ENCODE data around the gene LRRC4B. TPM values are rescaled to one million over a fixed set of nuclear protein-coding genes. Genes with fewer than 3 reads are reported as not detected.

The LRRC4B gene
- total RNA-seq, 4 donors from 2014 or later: 0.59 to 3.0 (median 1.6) TPM

DNA sequence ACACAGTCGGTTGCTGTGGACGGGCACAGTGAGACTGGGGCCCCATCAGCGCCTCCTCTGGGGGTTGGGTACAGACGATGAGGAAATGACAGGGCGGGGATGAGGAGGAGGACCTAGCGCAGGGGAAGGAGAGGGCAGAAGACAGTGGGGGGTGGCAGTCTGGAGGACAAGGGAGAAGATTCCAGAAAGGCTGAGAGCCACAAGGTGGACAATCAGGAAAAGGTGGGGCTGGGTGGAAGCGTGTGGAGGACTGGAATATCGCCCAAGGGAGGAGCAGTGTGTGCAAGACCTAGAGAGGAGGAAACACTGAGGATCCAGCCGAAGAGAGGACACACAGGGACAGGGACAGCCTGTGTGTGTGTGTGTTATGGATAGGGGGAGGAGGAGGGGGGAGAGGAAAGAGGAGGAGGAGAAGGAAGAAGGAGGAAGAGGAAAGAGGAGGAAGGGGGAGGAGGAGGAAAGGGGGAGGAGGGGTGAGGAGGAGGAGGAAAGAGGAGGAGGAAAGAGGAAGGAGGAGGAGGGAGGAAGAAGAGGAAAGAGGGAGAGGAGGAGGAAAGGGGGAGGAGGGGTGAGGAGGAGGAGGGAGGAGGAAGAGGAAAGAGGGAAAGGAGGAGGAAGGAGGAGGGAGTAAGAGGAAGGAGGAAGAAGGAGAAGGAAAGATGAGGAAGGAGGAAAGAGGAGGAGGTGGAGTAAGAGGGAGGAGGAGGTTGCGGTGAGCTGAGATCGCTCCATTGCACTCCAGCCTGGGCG lies 75.8 kb downstream of the LRRC4B start:
- H3K27me3 ChIP-seq: no peaks in the 10 kb centered on the region
- H3K27ac ChIP-seq: no peak overlapping the region
- peaks cover 3 to 12% of the 10 kb centered on the region in 2 donors for H3K4me1 ChIP-seq
- no peak for DNase-seq
- no peak overlapping the region for H3K4me3 ChIP-seq (replicated peaks in 1 of 3)
- no peaks in the 10 kb centered on the region for H3K36me3 ChIP-seq
- TF ChIP-seq POLR2A (IDR thresholded peaks at IDR 0.05): no peak
- no peak for TF ChIP-seq CTCF (IDR thresholded peaks at IDR 0.05)
- no peaks in the 10 kb centered on the region for H3K9me3 ChIP-seq
- 10 to 28% methylated on average over 9 to 12 of the region's 12 CpGs for WGBS, 2 donors
- intact Hi-C loops (cut with DNase I): no loop called here

DNA sequence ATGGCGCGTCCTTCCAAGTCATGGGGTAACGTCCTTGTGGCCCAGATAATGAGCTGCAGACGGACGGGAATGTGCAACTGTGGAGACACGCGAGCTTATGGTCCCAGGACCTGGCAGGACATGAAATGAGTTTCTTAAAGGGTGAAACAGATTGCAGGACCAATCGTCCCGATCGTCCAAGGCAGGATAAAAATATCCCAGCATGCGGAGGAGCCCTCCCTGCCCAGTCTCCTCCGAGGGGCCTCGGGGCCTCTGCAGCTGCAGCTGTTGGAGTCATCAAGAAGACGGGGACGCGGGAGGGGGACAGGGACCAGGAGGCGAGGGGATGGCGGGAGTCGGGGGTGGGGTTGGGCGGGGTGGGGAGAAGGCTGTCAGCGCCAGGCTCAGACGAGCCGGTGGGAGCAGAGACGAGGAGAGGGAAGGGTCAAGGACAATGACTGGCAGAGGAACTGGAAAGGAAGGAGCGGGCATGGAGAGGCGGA lies 77.2 kb downstream of the LRRC4B start:
- no peaks in the 10 kb centered on the region for H3K36me3 ChIP-seq
- H3K9me3 ChIP-seq: no peaks in the 10 kb centered on the region
- no peak overlapping the region for H3K4me3 ChIP-seq (replicated peaks in 1 of 3)
- intact Hi-C loops (cut with DNase I): no loop called here
- TF ChIP-seq POLR2A (IDR thresholded peaks at IDR 0.05) (no peak), CTCF (IDR thresholded peaks at IDR 0.05) (no peak)
- no peak for DNase-seq
- H3K27me3 ChIP-seq: no peaks in the 10 kb centered on the region
- H3K4me1 ChIP-seq: peaks cover 0 to 6% of the 10 kb centered on the region in 2 donors
- WGBS, 2 donors: 54 to 56% methylated on average over 26 of the region's 26 CpGs
- H3K27ac ChIP-seq: no peak overlapping the region

- intact Hi-C loops (cut with DNase I): no loop called here
- Histone ChIP-seq H3K4me3 (replicated peaks in 1 of 3) (no peak overlapping the region), H3K4me1 (peaks cover 0 to 6% of the 10 kb centered on the region in 2 donors), H3K9me3 (no peaks in the 10 kb centered on the region), H3K27me3 (no peaks in the 10 kb centered on the region), H3K27ac (no peak overlapping the region), H3K36me3 (no peaks in the 10 kb centered on the region)
- TF ChIP-seq CTCF (IDR thresholded peaks at IDR 0.05) (no peak), POLR2A (IDR thresholded peaks at IDR 0.05) (no peak)
- DNase-seq: no peak
- WGBS, 2 donors: 94 to 95% methylated on average over 18 of the region's 18 CpGs
Measured at GRCh38 chr19:50490411-50490811, 77.8 kb downstream of the LRRC4B start.

DNA sequence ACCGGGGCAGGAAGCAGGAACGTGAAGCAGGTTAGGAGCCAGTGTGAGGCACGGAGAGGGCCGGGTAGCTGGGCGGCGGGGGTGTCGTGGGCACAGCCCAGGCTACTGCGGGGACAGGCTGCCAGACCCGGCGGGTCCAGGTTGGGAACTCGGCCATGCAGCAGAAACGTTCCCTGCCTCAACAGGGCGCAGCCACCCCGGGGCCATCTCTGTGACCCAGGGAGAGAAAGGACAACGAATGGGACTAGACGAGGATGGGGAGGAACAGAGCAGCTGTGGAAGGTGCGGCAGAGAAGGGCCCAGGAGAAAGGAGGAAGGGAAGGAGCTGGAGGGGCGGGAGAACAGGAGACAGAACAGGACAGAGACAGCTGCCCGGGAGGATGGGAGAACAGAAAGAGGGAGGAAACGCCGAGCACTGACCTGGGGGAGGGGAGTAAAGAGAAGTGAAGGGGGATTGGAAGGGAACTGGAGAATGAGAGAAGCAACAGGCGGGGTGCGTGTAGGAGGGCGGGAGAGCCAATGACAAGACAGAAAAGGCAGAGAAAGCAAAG lies 78.7 kb downstream of the LRRC4B start:
- 46 to 49% methylated on average over 24 of the region's 24 CpGs for WGBS, 2 donors
- Histone ChIP-seq H3K27me3 (no peaks in the 10 kb centered on the region), H3K27ac (no peak overlapping the region), H3K4me1 (peaks cover 0 to 6% of the 10 kb centered on the region in 2 donors), H3K36me3 (no peaks in the 10 kb centered on the region), H3K9me3 (no peaks in the 10 kb centered on the region), H3K4me3 (replicated peaks in 1 of 3) (no peak overlapping the region)
- intact Hi-C loops (cut with DNase I): no loop called here
- no peak for TF ChIP-seq POLR2A (IDR thresholded peaks at IDR 0.05)
- no peak for TF ChIP-seq CTCF (IDR thresholded peaks at IDR 0.05)
- DNase-seq: no peak

Data from thyroid gland (tissue), 4 donors.